PC-3 (cell line): ENCODE measurements around the gene PIGB. TPM values are rescaled to one million over a fixed set of nuclear protein-coding genes. Genes with fewer than 3 reads are reported as not detected.
"Not testable (repeated sequence)": the region's sequence is repeated elsewhere in the genome, so short reads cannot be mapped to it uniquely, and the experiment has no call there.

ENCODE experiments used
- ATAC-seq: fragments of 200-7000 bp; cut with Tn5 transposase; 2 replicates; pipeline ENCODE4 v1.9.1; 2020; ENCODE audit warnings: mild to moderate bottlenecking, moderate library complexity
- BruUV-seq: library from RNA; stranded (reverse); fragments of 400-500 nt; replicated peaks from 2 replicates; lab custom pipeline; 2021; lab: Mats Ljungman, UMichigan
- CTCF ChIA-PET: fragments of 300-600 bp; sonication (Branson Sonifier 250); formaldehyde crosslinking; loops from one replicate; lab custom pipeline; 2022; ENCODE audit warnings: antibody characterized with exemption; lab: Charles Lee
- POLR2A ChIA-PET: fragments of 300-600 bp; sonication (Branson Sonifier 250); formaldehyde crosslinking; loops from one replicate; lab custom pipeline; 2022; ENCODE audit warnings: antibody characterized with exemption; ENCODE audit not compliant: unreplicated experiment; lab: Charles Lee
- DNase-seq: peaks from one replicate; pipeline ENCODE4 v3.0.0-alpha.2; 2015
- H2AFZ ChIP-seq: fragments of 300-600 bp; sonication (generic); 2 replicates; pipeline ENCODE4 v1.6.0; 2016; ENCODE audit warnings: antibody characterized with exemption, low read length
- H3F3A ChIP-seq: fragments of 300-600 bp; sonication (generic); one replicate; pipeline ENCODE4 v1.6.0; 2017; ENCODE audit warnings: antibody characterized with exemption, low read length, control low read depth, mild to moderate bottlenecking; ENCODE audit not compliant: unreplicated experiment
- H3K27ac ChIP-seq: fragments of 300-600 bp; sonication (generic); 2 replicates; pipeline ENCODE4 v1.5.1; 2016; ENCODE audit warnings: mild to moderate bottlenecking, low read length
- H3K27me3 ChIP-seq: fragments of 300-600 bp; sonication (generic); 2 replicates; pipeline ENCODE4 v1.6.1; 2016; ENCODE audit warnings: low read length, mixed read lengths
- H3K36me3 ChIP-seq: fragments of 300-600 bp; sonication (generic); 2 replicates; pipeline ENCODE4 v1.6.1; 2016; ENCODE audit warnings: low read depth, mixed run types, low read length, mixed read lengths
- H3K4me1 ChIP-seq: fragments of 300-600 bp; sonication (generic); 2 replicates; pipeline ENCODE4 v1.5.1; 2016; ENCODE audit warnings: low read length; ENCODE audit not compliant: insufficient read depth
- H3K4me2 ChIP-seq: fragments of 300-600 bp; sonication (generic); 2 replicates; pipeline ENCODE4 v1.6.0; 2016; ENCODE audit warnings: low read length
- H3K4me3 ChIP-seq: fragments of 300-600 bp; sonication (generic); 2 replicates; pipeline ENCODE4 v1.5.1; 2016; ENCODE audit warnings: mild to moderate bottlenecking, low read length, mixed read lengths
- H3K79me2 ChIP-seq: fragments of 300-600 bp; sonication (generic); 2 replicates; pipeline ENCODE4 v1.6.1; 2017; ENCODE audit warnings: low read length, mixed read lengths
- H3K9ac ChIP-seq: fragments of 300-600 bp; sonication (generic); 2 replicates; pipeline ENCODE4 v1.6.0; 2016; ENCODE audit warnings: mild to moderate bottlenecking, low read length
- H3K9me2 ChIP-seq: fragments of 300-600 bp; sonication (generic); replicated peaks from 2 replicates; pipeline ENCODE4 v1.6.1; 2016; ENCODE audit warnings: mixed run types, low read length, mixed read lengths
- H3K9me3 ChIP-seq: fragments of 300-600 bp; sonication (generic); 2 replicates; pipeline ENCODE4 v1.6.1; 2016; ENCODE audit warnings: low read length, mixed read lengths
- H4K20me1 ChIP-seq: fragments of 300-600 bp; sonication (generic); 2 replicates; pipeline ENCODE4 v1.6.1; 2016; ENCODE audit warnings: low read length, mixed read lengths
- CTCF ChIP-seq: fragments of 300-600 bp; sonication (generic); conservative IDR thresholded peaks from 2 replicates; pipeline ENCODE4 v1.5.1; 2017; ENCODE audit warnings: antibody characterized with exemption, low read depth, mild to moderate bottlenecking, low read length
- EZH2 ChIP-seq: fragments of 300-600 bp; sonication (generic); IDR thresholded peaks from one replicate; pipeline ENCODE4 v1.6.1; 2017; ENCODE audit warnings: antibody characterized with exemption, mild to moderate bottlenecking, low read length; ENCODE audit not compliant: unreplicated experiment
- EZH2phosphoT487 ChIP-seq: fragments of 300-600 bp; sonication (generic); IDR thresholded peaks from 2 replicates; pipeline ENCODE4 v1.6.1; 2018; ENCODE audit warnings: mild to moderate bottlenecking, antibody characterized with exemption, low read length, borderline replicate concordance
- intact Hi-C: fragments of 100-400 bp; cut with micrococcal nuclease; formaldehyde crosslinking; loops from 2 replicates; pipeline ENCODE4 v1.9.0; 2023
- total RNA-seq: library from RNA; depleted of rRNA; stranded (reverse); fragments of >200 nt; gene quantifications from 2 replicates; pipeline ENCODE4 v1.2.3, GENCODE V29; 2014

The PIGB gene
- total RNA-seq, 1 experiment from 2014 or later, result 15.3 TPM

- no TSS peak for BruUV-seq
- intact Hi-C loops, result no loop called here
- POLR2A ChIA-PET, result no interaction called here
These were observed 75.7 kb downstream of the PIGB start for GRCh38 chr15:55394694-55395093.

DNA sequence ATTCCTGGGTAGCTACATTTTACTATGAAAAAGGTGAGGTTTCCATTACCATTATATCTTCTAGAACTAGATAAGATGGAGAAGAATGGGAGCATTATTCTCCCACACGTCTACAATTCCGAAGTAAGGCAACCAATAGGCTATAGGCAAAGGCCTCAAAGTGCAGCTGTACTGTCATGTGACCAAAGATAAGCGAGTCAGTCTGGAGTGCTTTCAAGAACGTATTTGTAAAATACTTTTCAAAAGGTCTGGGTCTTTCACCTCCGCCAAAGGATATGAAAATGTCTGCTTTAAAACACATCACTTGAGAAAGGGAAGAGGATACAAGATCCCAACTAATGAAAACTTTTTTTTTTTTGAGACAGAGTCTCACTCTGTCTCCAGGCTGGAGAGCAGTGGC lies 79.2 kb downstream of the PIGB start:
- POLR2A ChIA-PET, result no interaction called here

More at GRCh38 chr15:55394694-55395093, 75.7 kb downstream of the PIGB start:
- H3K27me3 ChIP-seq, result no peaks in the 10 kb centered on the region
- H3K4me1 ChIP-seq, result peaks cover 1% of the 10 kb centered on the region
- DNase-seq (no peak), ATAC-seq (no peak)
- no peaks in the 10 kb centered on the region for H3K79me2 ChIP-seq
- no peak overlapping the region for H3K4me3 ChIP-seq
- TF ChIP-seq EZH2phosphoT487 (no peak), EZH2 (no peak), CTCF (no peak)
- H3K4me2 ChIP-seq, result no peak overlapping the region
- H3K9me3 ChIP-seq, result no peaks in the 10 kb centered on the region
- H3K27ac ChIP-seq, result no peak overlapping the region
- H3K9me2 ChIP-seq, result no peaks in the 10 kb centered on the region
- no peak overlapping the region for H2AFZ ChIP-seq
- H3K36me3 ChIP-seq, result no peaks in the 10 kb centered on the region
- no peaks in the 10 kb centered on the region for H4K20me1 ChIP-seq
- H3F3A ChIP-seq, result no peaks in the 10 kb centered on the region
- CTCF ChIA-PET, result no interaction called here
- no peak overlapping the region for H3K9ac ChIP-seq

GRCh38 chr15:55400050-55400449 lies 81.0 kb downstream of the PIGB start:
- H3K36me3 ChIP-seq, H3K4me1 ChIP-seq, POLR2A ChIA-PET, H3F3A ChIP-seq, H3K9me3 ChIP-seq, H3K79me2 ChIP-seq, H3K4me3 ChIP-seq, H3K4me2 ChIP-seq, H3K9ac ChIP-seq, H4K20me1 ChIP-seq, ATAC-seq, H3K9me2 ChIP-seq, BruUV-seq, H3K27ac ChIP-seq, H3K27me3 ChIP-seq, CTCF ChIA-PET, H2AFZ ChIP-seq, DNase-seq: not testable (repeated sequence)
- intact Hi-C loops, result loop anchor here (10.0 kb wide), 1 partner anchor 45 kb away; no protein-coding TSS in a partner anchor

More for the DNA sequence above, 79.2 kb downstream of the PIGB start:
- H3K4me1 ChIP-seq, result no peaks in the 10 kb centered on the region
- no peak overlapping the region for H3K4me2 ChIP-seq
- DNase-seq, result no peak
- no peaks in the 10 kb centered on the region for H3K79me2 ChIP-seq
- H3K27me3 ChIP-seq, result no peaks in the 10 kb centered on the region
- no peaks in the 10 kb centered on the region for H3K9me2 ChIP-seq
- ATAC-seq, result no peak
- TF ChIP-seq CTCF (no peak), EZH2 (no peak), EZH2phosphoT487 (no peak)
- H4K20me1 ChIP-seq, result no peaks in the 10 kb centered on the region
- H2AFZ ChIP-seq, result no peak overlapping the region
- H3K4me3 ChIP-seq, result no peak overlapping the region
- no peaks in the 10 kb centered on the region for H3K36me3 ChIP-seq
- CTCF ChIA-PET, result no interaction called here
- H3F3A ChIP-seq, result no peaks in the 10 kb centered on the region
- no TSS peak for BruUV-seq
- H3K9ac ChIP-seq, result no peak overlapping the region
- H3K9me3 ChIP-seq, result no peaks in the 10 kb centered on the region
- intact Hi-C loops, result no loop called here
- H3K27ac ChIP-seq, result no peak overlapping the region
